Hepatocyte (in vitro differentiated cells): Measurements from ENCODE around the gene SLC9B2.

Experiments
- CTCF ChIP-seq: fragments of 200-600 bp; sonication (generic); IDR thresholded peaks from 2 replicates; pipeline ENCODE4 v1.5.1; 2016; ENCODE audit warnings: antibody characterized with exemption, mild to moderate bottlenecking; ENCODE audit not compliant: poor library complexity
- EZH2phosphoT487 ChIP-seq: fragments of 200-600 bp; sonication (generic); IDR thresholded peaks from one replicate; pipeline ENCODE4 v1.6.1; 2018; ENCODE audit warnings: antibody characterized with exemption, mild to moderate bottlenecking, low read depth, moderate library complexity; ENCODE audit not compliant: unreplicated experiment, severe bottlenecking

DNA sequence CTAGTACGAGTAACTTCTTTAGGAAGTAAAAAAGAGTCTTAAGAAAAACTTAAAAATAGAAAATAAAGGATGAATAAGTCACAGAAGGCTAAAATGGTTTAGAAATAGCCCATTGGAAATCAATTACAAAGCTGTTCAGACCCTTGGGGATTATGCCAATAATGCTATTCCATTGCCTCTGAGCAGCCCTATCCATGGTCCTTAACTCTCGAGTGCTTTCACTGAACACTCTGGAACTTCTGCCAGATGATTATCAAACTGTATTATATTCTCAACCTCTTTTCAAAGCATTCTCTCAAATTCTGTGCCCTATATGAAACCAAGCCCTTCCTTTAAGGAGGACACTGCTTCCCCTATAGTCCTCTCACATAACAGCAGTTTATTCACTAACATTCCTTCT, 74.0 kb downstream of the SLC9B2 start:
- no peak for TF ChIP-seq CTCF
- TF ChIP-seq EZH2phosphoT487 = no peak
